ENCODE measurements around the gene STAB1. TPM values are rescaled to one million over a fixed set of nuclear protein-coding genes. Genes with fewer than 3 reads are reported as not detected.

Gene STAB1
- total and polyA plus RNA-seq, 2 of the 13 experiments (the other 11 are each of a cell fraction or from before 2014, with no cell fraction given), result 0.09 to 0.34 TPM

GRCh38 chr3:52490035-52490938 lies 4.9 kb upstream of the STAB1 start (continued):
- TF ChIP-seq ZNF142 (CRISPR knock-in tag; IDR thresholded peaks at IDR 0.05) (no peak), ZNF740 (CRISPR knock-in tag; IDR thresholded peaks at IDR 0.05) (no peak), BORCS8-MEF2B (CRISPR knock-in tag; IDR thresholded peaks at IDR 0.05) (no peak)

GRCh38 chr3:52490939-52491526 lies 4.1 kb upstream of the STAB1 start:
- FAIRE-seq, result no peak
- H3K79me2 ChIP-seq (ENCODE audit: insufficient read depth, low read length), result no peaks in the 10 kb centered on the region
- H3K27ac ChIP-seq (ENCODE audit: extremely low read length, insufficient read depth, low read length), result no peak overlapping the region
- intact Hi-C loops (cut with micrococcal nuclease; ENCODE audit: unreplicated experiment) (no loop called here), in situ Hi-C loops (cut with HindIII; ENCODE audit: extremely low pct_ligation_motif_present, low pct_unique_long_range_greater_than_20kb) (no loop called here)
- peaks cover 16 to 36% of the 10 kb centered on the region in 2 experiments for H3K36me3 ChIP-seq (replicated peaks in 1 of 2; ENCODE audit: control insufficient read depth in 1 of 2, insufficient read depth in 2 of 2, low read length in 2 of 2)
- ChIA-PET CTCF (ENCODE audit: low intra/inter-chr PET ratio, low total read pairs) (no interaction called here), POLR2A (no interaction called here)
- TF ChIP-seq ZNF639 (CRISPR knock-in tag; conservative IDR thresholded peaks at IDR 0.05), result no peak
- no peak for TF ChIP-seq NFATC3 (CRISPR knock-in tag; IDR thresholded peaks at IDR 0.05)
- no peak for TF ChIP-seq ZNF567 (CRISPR knock-in tag; IDR thresholded peaks at IDR 0.05; ENCODE audit: borderline replicate concordance)
- no peak for TF ChIP-seq IKZF5 (CRISPR knock-in tag; IDR thresholded peaks at IDR 0.05)
- TF ChIP-seq CREM (IDR thresholded peaks at IDR 0.05), result no peak
- TF ChIP-seq CREM (CRISPR knock-in tag; IDR thresholded peaks at IDR 0.05), result no peak
- WGBS (ENCODE audit: low lambda C conversion rate), result 92% methylated on average over 9 of the region's 23 CpGs
- no peaks in the 10 kb centered on the region for H3K27me3 ChIP-seq (ENCODE audit: control insufficient read depth in 1 of 2, insufficient read depth in 2 of 2, low read length in 2 of 2)
- DNase-seq (ENCODE audit: low spot score), result no peak
- peaks cover 12% of the 10 kb centered on the region for H3K4me1 ChIP-seq (ENCODE audit: insufficient read depth, low read length)
- no peaks in the 10 kb centered on the region; the same call in 1 of the 2 replicates for H4K20me1 ChIP-seq (ENCODE audit: insufficient read depth, low read length)
- H3K4me2 ChIP-seq (ENCODE audit: low read depth, low read length), result no peak overlapping the region
- no peak overlapping the region for H3K9ac ChIP-seq (ENCODE audit: insufficient read depth, low read depth, low read length)
- H3K9me3 ChIP-seq (ENCODE audit: low read length), result no peaks in the 10 kb centered on the region
- H2AFZ ChIP-seq (ENCODE audit: low read length), result no peak overlapping the region
- BruUV-seq (replicated peaks), result no TSS peak
- ATAC-seq, result no peak
- no peak overlapping the region for H3K4me3 ChIP-seq (replicated peaks in 1 of 3; ENCODE audit: insufficient read depth in 1 of 3, low read depth in 2 of 3, low read length in 3 of 3)

Data from HepG2 (cell line).